GM12891 (cell line): Measurements from ENCODE around the gene MAD1L1.

Experiments
- DNase-seq: peaks from one replicate; pipeline ENCODE4 v3.0.0; 2011; ENCODE audit warnings: low spot score; ENCODE audit not compliant: insufficient read length
- FAIRE-seq: peaks from 2 replicates; lab custom pipeline; 2011; peaks lifted over from hg19 to GRCh38; lab: Jason Lieb, UNC
- PAX5 ChIP-seq: IDR thresholded peaks from 2 replicates; pipeline ENCODE4 v1.6.1; 2011; ENCODE audit warnings: low read length, moderate library complexity, mild to moderate bottlenecking; ENCODE audit not compliant: insufficient read depth, severe bottlenecking
- POLR2A ChIP-seq: IDR thresholded peaks from 2 replicates; pipeline ENCODE4 v1.6.1; 2011; ENCODE audit warnings: low read depth, low read length, control low read depth
- POLR2AphosphoS5 ChIP-seq: IDR thresholded peaks from 2 replicates; pipeline ENCODE4 v1.6.1; 2011; ENCODE audit warnings: low read depth, low read length, control low read depth
- POU2F2 ChIP-seq: IDR thresholded peaks from 2 replicates; pipeline ENCODE4 v1.6.1; 2011; ENCODE audit warnings: low read depth, mild to moderate bottlenecking, control low read depth, low read length, moderate library complexity
- SPI1 ChIP-seq: IDR thresholded peaks from 2 replicates; pipeline ENCODE4 v1.6.1; 2011; ENCODE audit warnings: low read depth, low read length, control low read depth
- TAF1 ChIP-seq: IDR thresholded peaks from 2 replicates; pipeline ENCODE4 v1.6.1; 2011; ENCODE audit warnings: low read depth, low read length, control low read depth

MAD1L1 gene

DNA sequence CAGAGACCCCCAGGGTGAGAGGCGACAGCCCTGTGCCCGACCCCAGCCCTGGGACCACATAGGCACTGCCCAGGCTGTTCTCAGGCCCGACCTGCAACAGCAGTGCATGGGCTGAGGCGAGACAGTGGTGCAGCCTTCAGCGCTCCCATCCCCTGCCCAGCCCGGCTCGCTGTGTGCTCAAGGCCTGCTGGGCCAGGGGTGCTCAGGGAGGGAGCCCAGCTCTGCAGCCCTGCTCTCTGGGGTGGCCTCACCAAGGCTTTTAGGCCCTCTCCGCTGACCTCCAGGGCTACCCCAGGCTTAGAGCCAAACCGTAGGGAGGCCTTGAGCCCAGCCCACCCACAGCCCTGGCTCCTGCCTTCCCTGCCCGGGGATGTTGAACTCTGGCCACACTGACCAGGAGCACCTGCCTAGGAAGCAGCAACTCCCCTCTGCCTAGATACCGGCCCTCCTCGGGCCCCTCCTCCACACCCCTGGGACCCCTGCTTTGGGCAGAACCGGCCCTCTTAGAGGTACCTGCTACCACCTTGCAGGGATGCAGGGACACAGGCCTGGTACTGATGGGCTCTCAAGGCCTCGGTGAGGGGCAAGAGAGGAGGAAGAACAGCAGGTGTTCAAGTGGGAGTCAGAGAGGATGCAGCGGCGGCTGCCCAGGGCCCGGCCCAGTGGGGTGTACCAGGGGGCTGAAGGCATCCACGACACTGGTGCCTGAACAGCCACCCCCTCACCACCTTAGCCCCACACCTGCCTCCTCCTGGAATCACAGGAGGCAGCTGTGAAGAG lies 331.1 kb downstream of the MAD1L1 start:
- FAIRE-seq (no peak), DNase-seq (no peak)
- TF ChIP-seq PAX5 (no peak), POLR2AphosphoS5 (no peak), POLR2A (no peak), TAF1 (no peak), SPI1 (no peak), POU2F2 (no peak)

DNA sequence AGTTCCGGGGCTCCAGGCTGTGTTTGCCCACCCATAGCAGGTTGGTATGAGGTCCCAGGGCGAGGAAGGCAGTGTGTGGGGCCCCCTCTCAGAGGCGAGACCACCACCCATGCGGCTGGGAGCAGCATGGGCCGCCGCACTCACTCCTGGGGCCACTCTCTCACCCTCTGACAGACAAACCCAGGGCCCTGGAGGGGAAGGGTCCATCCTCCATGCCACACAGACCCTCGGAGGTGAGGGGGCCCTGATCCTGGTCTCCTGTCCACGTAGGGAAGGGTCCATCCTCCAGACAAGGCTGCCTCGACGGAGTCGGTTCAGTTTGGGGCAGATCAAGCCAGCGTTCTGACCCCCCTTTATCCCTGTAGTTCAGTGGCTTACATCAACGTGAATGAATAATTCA lies 331.9 kb downstream of the MAD1L1 start:
- TF ChIP-seq PAX5 (no peak), TAF1 (no peak), POU2F2 (no peak), POLR2AphosphoS5 (no peak), POLR2A (no peak), SPI1 (no peak)
- FAIRE-seq (no peak), DNase-seq (no peak)

DNA sequence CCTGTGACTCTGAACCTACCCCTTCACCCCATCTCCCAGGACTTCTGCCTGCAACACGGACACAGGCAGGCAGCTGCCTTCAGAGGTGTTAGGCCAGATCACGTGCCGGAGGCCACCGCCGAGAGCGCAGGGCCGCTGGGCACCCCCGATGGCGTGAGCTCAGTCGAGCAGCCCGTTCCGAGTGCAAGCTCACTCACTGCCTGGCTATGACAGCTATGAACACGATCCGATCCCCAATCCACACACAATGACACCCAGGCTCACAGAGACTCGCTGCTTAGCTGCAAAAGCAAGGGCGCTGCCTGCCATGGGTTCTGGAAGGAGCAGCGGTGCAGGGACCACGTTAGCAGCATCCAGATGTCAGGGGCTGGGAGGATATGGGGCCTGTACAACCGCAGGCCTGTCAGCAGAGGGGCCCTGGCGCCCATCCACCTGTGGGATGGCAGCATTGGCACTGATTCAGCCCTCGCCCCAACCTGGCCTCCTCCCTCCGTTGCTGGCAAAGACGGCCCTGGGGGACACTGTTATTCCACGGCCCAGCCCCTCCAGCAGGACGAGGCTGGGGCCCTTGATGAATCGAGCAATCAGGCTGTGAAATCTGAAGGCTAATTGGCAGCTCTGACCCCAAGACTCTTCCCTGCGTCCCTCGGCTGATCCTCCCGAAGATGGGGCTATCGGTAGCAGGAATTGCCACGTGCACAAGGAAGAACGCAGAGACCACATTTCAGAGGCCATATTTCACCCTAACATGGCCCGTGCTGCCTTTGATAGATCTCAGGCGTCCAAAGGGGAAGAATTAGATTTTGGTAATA lies 332.6 kb downstream of the MAD1L1 start:
- DNase-seq: no peak
- FAIRE-seq: no peak
- TF ChIP-seq SPI1 (no peak), POU2F2 (no peak), PAX5 (no peak), POLR2AphosphoS5 (no peak), TAF1 (no peak), POLR2A (no peak)

DNA sequence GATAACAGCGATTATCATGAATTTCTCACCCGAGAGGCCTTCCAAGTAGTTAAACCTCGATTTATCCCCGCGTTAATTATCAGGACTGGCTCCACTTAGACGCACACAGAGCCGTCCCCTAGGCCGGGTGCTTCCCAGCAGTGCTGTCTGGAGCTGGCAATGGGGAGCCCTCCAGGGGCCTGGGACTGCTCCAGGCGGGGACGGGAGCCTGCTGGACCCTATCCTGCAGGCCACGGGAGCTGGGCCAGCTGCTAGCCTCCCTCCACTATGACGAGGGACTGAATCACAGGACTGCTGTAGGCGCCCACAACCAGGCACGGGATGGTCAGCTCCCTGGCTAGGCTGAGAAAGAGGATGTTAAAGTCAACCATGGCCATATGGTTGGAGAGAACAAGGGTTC lies 333.5 kb downstream of the MAD1L1 start:
- DNase-seq (no peak), FAIRE-seq (no peak)
- TF ChIP-seq SPI1 (no peak), PAX5 (no peak), TAF1 (no peak), POLR2A (no peak), POU2F2 (no peak), POLR2AphosphoS5 (no peak)

DNA sequence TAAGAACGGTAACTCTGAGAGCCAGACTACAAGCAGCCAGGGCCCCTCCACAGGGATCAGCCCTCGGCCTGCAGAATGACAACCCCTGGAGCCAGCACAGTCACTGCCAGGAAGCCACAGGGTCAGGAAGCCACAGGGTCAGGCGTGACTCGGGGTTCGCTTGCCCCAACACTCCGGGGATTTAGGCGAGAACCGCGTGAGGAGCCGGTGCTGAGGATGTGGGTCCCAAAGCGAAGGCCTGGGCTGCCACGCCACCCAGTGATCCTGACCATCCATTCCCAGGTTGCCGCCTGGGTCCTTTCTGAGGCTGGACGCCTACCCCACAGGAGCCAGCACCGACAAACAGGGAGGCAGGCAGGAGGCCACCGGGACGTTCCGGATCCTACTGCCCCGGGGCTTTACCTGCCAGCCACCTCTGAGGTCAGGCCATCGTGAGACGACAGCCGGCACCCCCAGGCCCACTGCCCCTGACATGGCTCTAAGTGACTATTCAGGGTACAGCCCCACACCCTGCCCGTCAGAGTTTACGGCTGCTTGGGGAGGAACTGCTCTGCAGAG lies 334.0 kb downstream of the MAD1L1 start:
- no peak for FAIRE-seq
- no peak for DNase-seq
- TF ChIP-seq SPI1 (no peak), PAX5 (no peak), POLR2A (no peak), TAF1 (no peak), POU2F2 (no peak), POLR2AphosphoS5 (no peak)

DNA sequence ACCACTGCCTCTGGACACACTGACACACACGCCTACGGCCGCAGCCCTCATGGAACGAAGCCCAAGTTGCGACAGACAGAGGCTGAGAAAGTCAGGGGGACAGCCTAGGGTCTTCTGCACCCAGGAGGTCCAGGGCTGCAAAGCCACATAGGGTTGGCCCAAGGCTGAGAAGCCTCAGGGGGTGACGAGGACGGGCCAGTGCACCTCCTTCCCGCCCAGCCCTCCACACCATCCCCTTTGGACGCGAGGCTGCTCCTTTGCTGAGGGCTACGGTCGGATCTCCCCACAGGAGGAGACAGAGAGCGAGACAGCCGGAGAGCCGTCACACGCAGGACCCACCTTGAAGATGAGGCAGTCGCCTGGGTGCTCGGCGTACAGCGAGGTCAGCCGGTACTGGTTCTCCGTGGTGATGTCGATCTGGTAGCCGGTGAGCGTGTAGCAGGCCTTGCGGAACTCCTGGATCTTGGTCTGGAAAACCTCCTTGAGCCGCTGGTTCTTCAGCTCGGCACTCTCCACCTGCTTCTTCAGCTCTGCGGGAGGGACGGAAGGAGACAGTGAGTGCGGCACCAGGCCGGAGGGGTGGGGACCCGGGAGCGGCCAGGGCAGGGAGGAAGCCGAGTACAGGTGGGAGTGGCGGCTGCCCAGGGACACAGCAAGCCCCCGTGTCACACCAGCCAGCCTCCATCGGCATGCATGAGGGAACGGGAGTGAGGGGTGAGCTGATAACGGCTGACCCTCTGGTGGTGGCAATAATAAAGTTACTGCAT lies 334.7 kb downstream of the MAD1L1 start:
- FAIRE-seq: no peak
- TF ChIP-seq SPI1 (no peak), TAF1 (no peak), PAX5 (no peak), POLR2A (no peak), POLR2AphosphoS5 (no peak), POU2F2 (no peak)
- no peak for DNase-seq

DNA sequence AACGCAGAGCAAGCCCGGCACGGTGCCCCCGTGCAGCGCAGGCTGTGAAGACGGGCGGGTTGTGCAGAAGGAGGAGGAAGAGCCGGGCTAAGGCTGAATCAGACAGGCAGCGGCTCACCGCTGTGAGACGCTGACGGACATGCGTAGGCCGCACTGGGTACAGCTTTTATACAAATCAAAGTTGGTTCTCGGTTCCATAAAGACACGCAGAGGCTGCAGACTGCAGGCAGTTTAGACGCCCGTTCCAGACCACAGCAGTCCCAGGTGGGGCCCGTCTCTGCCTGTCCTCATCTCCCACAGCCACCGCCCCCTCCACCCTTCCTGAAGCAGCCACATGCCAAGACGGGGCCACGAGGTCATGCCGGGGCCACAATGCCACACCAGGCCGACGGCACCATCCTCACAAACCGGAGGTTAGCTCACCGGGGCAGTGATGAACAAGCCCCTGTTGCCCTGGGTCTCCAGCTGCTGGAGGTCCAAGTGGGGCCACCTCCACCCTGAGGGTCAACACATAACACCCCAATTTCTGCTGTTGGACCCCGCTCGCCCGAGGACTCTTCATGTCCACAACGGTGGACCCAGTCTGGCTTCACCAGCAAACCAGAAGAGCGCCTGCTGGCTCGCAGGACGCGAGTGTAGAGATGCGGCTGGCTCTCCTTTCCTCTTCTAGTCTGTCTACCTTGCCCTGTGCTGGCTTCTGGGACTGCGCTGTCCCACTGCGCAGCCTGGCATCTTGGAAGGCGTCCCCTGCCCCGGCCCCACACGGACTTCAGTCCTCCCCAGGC lies 335.5 kb downstream of the MAD1L1 start:
- DNase-seq: no peak
- no peak for FAIRE-seq
- no peak for TF ChIP-seq PAX5
- TF ChIP-seq POLR2AphosphoS5: no peak
- TF ChIP-seq POLR2A: no peak
- no peak for TF ChIP-seq POU2F2
- no peak for TF ChIP-seq SPI1
- TF ChIP-seq TAF1: no peak

DNA sequence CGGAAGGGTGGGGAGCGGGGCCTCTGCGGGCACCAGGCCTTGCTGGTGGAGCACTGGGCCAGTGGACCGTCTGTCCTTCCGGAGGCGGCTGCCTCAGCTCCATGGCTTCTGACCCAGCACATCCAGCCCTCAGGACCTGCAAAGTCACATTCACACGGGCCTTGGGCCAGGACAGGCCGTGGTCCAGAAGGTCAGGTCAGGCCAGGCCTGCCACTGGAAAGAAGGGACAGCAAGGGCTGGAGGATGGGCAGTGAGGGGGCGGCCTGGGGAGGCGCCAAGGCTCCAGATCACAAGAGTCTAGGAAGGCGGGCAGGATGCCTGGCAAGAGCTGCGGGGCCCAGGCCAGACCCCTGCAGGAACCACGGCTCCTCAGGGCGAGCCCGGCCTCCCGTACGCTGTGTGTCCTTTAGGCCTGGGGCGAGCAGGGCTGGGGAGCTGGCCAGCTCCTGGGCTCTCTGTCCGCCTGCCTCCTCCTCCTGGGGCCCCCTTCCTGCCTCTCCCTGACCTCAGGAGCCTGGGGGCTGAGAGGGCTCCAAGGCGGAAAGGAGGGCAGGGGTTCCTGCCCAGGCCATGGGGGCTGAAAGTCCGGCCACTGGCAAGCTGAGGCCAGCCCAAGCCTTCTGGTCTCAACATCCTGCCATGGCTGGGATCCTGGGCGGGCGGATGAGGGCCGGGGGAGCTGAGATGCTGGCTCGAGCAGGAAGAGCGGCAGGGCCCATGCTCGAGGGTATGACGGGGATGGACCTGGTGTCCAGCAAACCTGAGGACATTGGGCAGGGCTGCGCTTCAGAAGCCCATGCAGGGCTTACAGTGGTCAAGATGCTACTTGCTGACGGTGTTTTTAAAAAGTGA lies 336.9 kb downstream of the MAD1L1 start:
- no peak for TF ChIP-seq TAF1
- no peak for TF ChIP-seq POLR2AphosphoS5
- TF ChIP-seq POU2F2: no peak
- FAIRE-seq: no peak
- no peak for DNase-seq
